LNCaP clone FGC (cell line): ENCODE data around the gene FBH1.

ENCODE experiments used
- DNase-seq: peaks from one replicate; pipeline ENCODE4 v3.0.0-alpha.2; 2011; ENCODE audit warnings: low read depth
- H3K4me3 ChIP-seq: 2 replicates; pipeline ENCODE4 v1.5.1; 2011; ENCODE audit warnings: mild to moderate bottlenecking, low read depth, low read length, control low read depth
- TF ChIP-seq, protein P1 (sequence below): IDR thresholded peaks from 2 replicates; pipeline ENCODE4 v1.5.1; 2012; ENCODE audit warnings: mild to moderate bottlenecking; ENCODE audit not compliant: control insufficient read depth, insufficient read depth; ENCODE audit errors: extremely low read depth

The FBH1 gene

DNA sequence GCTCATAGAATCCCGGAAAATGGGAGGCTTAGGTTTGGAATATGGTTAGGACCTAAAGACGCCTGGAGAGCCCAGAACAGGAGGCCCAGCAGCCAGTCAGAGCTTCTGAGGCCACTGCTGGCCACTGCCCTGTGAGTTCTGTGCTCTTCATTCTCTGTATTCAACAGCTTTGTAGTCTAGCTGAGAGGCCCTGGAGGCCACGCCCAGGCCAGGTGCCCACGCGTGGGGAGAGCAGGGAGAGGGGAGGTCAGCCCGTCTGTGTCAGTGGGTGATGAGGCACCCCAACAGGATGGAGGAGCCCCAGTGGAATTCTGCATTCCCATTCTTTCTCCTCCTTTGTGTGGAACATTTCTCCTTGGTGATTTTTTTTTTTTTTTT lies 58.2 kb downstream of the FBH1 start:
- no peak overlapping the region for H3K4me3 ChIP-seq
- DNase-seq: no peak
- TF ChIP-seq, protein P1, sequence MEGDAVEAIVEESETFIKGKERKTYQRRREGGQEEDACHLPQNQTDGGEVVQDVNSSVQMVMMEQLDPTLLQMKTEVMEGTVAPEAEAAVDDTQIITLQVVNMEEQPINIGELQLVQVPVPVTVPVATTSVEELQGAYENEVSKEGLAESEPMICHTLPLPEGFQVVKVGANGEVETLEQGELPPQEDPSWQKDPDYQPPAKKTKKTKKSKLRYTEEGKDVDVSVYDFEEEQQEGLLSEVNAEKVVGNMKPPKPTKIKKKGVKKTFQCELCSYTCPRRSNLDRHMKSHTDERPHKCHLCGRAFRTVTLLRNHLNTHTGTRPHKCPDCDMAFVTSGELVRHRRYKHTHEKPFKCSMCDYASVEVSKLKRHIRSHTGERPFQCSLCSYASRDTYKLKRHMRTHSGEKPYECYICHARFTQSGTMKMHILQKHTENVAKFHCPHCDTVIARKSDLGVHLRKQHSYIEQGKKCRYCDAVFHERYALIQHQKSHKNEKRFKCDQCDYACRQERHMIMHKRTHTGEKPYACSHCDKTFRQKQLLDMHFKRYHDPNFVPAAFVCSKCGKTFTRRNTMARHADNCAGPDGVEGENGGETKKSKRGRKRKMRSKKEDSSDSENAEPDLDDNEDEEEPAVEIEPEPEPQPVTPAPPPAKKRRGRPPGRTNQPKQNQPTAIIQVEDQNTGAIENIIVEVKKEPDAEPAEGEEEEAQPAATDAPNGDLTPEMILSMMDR: no peak

DNA sequence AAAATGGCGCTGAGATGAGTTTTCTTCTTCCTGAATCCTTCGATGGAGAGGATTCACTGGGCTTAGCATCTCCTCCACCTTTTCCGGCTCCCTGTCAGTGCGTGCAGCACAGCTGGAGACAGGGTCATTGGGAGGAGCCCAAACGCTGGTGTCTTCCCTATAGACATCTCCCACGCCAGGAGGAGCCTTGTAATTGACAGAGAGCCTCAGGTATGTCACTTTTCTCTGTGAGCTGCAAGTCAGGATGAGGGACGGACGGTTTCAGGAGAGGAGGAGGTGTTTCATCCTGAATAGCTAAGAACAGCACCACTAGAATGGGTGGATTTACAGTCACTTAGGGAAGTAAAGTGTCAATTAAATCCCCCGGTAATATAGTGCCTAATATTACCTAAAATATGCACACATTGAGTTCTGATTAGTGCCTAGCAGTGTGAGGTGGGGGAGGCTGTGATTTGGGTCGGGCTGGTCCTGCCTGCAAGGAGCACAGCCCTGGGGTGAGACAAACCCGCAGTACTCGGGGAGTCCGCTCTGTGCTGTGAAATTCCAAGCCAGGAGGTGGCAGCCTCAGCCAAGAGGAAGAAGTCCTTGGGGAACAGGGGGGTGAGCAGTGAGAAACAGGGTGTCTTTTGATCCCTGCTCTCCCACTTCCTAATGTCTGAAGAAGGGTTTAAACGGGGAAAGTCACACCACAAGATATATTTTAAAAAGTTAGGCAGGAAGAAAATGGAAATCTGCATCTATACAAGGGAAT lies 59.1 kb downstream of the FBH1 start:
- DNase-seq: no peak
- TF ChIP-seq, protein P1: peak; percentile 58
- H3K4me3 ChIP-seq: no peak overlapping the region

DNA sequence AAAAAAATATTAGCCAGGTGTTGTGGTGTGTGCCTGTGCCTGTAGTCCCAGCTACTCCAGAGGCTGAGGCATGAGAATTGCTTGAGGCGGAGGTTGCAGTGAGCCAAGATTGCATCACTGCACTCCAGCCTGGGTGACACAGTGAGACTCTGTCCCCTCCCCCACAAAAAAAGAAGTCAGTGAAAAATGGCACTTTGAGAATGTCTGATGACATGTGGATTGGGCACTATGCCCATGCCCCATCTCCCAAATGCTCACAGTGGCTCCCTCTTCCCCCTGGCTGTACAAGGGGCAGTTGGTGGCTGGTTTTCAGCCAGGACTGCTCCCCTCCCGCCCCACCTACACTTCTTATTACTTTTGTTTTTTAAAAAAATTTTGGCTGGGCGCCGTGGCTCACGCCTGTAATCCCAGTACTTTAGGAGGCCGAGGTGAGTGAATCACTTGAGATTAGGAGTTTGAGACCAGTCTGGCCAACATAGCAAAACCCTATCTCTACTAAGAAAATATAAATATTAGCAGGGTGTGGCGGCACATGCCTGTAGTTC lies 61.2 kb downstream of the FBH1 start:
- TF ChIP-seq, protein P1: no peak
- no peak for DNase-seq
- no peak overlapping the region for H3K4me3 ChIP-seq

DNA sequence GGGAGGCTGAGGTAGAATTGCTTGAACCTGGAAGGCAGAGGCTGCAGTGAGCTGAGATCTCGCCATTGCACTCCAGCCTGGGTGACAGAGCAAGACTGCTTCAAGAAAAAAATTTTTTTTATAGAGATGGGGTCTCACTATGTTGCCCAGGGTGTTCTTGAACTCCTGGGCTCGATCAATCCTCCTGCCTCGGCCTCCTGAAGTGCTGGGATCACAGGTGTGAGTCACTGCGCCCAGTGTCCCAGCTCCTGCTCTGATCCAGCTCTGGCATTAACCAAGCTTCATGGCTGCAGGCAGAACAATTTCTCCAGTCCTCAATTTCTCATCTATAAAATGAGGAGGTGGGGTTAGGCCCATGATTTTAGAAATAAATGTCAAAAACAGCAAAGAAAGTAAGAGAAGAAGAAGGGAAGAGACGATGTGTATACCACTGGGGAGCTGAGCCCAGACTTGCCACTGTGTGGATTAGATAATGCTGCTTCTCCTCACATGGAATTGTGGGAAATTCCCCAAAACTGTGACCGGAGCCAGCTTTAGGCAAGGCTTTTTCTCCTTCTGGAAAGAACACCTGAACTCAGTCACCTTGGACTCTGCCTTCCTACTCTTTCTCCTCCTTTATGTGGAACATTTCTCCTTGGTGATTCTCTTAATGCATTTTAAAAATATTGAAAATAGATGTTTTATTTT lies 61.8 kb downstream of the FBH1 start:
- no peak overlapping the region for H3K4me3 ChIP-seq
- no peak for DNase-seq
- TF ChIP-seq, protein P1: no peak

DNA sequence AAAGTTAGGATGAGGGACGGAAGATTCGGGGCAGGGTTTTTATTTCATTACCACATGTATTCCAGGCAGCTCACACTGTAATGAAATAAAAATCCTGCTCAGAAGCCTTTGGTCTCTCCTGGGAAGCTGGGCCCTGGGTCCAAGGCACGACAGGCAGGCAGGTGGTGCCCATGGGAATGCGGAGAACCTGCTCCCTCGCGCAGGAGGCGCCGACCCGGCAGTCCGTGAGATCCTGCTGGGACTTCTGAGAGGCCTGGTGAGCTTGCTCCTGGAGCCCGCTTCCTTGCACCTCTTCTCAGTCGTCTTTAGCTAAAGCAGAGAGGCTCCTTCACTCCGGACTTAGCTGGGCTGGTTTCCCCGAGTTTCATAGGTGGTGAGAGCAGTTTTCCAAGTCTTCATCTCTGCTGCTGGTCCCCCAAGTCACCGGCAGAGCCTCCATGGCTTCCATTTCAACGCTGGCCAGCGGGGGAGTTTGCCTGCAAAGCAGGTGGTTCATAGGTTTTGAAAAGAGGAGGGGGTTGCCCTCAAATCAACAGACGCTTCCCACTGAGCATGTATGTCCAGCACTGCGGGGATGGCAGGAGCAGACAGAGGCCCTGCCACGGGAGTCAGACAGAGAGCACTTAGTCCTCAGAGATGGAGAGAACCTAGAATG lies 62.8 kb downstream of the FBH1 start:
- DNase-seq: no peak
- H3K4me3 ChIP-seq: no peak overlapping the region
- TF ChIP-seq, protein P1: no peak

DNA sequence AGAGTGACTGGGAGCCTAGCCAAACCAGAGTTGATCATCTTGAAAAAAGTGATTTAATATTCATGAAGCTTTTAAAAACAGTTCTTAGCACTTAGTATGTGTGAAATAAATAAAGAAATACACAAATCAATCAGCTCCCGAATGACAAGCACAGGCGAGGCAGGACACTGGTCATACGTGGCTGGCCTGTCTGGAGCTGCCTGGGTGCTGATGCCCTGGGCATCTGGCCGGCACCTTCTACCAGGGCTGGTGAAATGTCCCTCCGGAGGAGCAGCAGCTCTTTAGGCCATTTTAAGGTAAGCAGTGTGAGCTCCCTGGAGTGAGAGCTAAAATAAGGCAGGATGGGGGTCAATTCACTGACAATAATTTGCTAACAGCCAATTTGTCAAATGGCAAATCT lies 63.6 kb downstream of the FBH1 start:
- no peak overlapping the region for H3K4me3 ChIP-seq
- TF ChIP-seq, protein P1: no peak
- no peak for DNase-seq
